Measurements from ENCODE around the gene ZNF792. TPM values are rescaled to one million over a fixed set of nuclear protein-coding genes. Genes with fewer than 3 reads are reported as not detected.

Gene ZNF792
- total RNA-seq, 4 donors from 2014 or later = 4.6 to 8.4 (median 6.4) TPM

GRCh38 chr19:34962687-34963572 is 1.1 kb downstream of the ZNF792 start:
- H3K36me3 ChIP-seq = peaks cover 31 to 37% (median 33%) of the 10 kb centered on the region in 4 donors
- peaks cover 0 to 39% (median 29%) of the 10 kb centered on the region in 4 donors for H3K4me1 ChIP-seq
- WGBS = 36% methylated on average over 14 of the region's 14 CpGs
- TF ChIP-seq CTCF (IDR thresholded peaks at IDR 0.05) (no peak), POLR2A (IDR thresholded peaks at IDR 0.05; ENCODE audit: low read depth) (no peak), POLR2AphosphoS5 (IDR thresholded peaks at IDR 0.05) (no peak), EP300 (IDR thresholded peaks at IDR 0.05) (no peak)
- no peak for DNase-seq (ENCODE audit: extremely low spot score)
- peaks cover 14 to 41% (median 33%) of the 10 kb centered on the region in 4 donors for H3K9me3 ChIP-seq
- peak overlapping the region; percentile 68 to 81 (median 74) for H3K27ac ChIP-seq (replicated peaks in 1 of 4)
- H3K27me3 ChIP-seq = no peaks in the 10 kb centered on the region
- intact Hi-C loops (cut with DNase I) = no loop called here
- peak overlapping the region; percentile 78 to 98 (median 96) for H3K4me3 ChIP-seq

GRCh38 chr19:34961775-34962686 is 2.0 kb downstream of the ZNF792 start:
- DNase-seq (ENCODE audit: extremely low spot score) = no peak
- H3K27ac ChIP-seq (replicated peaks in 1 of 4) = peak overlapping the region in 2 of 4 donors; percentile 11 to 30
- TF ChIP-seq POLR2AphosphoS5 (IDR thresholded peaks at IDR 0.05) = peak; percentile 48 to 56
- TF ChIP-seq CTCF (IDR thresholded peaks at IDR 0.05) = no peak
- no peaks in the 10 kb centered on the region for H3K27me3 ChIP-seq
- peak overlapping the region; percentile 11 to 98 (median 96) for H3K4me3 ChIP-seq
- peaks cover 18 to 50% (median 42%) of the 10 kb centered on the region in 4 donors for H3K9me3 ChIP-seq
- 65% methylated on average over 5 of the region's 5 CpGs for WGBS
- H3K4me1 ChIP-seq = peaks cover 0 to 39% (median 29%) of the 10 kb centered on the region in 4 donors
- intact Hi-C loops (cut with DNase I) = no loop called here
- peaks cover 40 to 46% (median 42%) of the 10 kb centered on the region in 4 donors for H3K36me3 ChIP-seq

- no peak for TF ChIP-seq POLR2A (IDR thresholded peaks at IDR 0.05; ENCODE audit: low read depth)
- no peak for TF ChIP-seq POLR2AphosphoS5 (IDR thresholded peaks at IDR 0.05)
- no peak for TF ChIP-seq EP300 (IDR thresholded peaks at IDR 0.05)
- no peak for TF ChIP-seq CTCF (IDR thresholded peaks at IDR 0.05)
- peaks cover 18 to 59% (median 51%) of the 10 kb centered on the region in 4 donors for H3K9me3 ChIP-seq
- H3K4me3 ChIP-seq = peak overlapping the region in 2 of 4 donors; percentile 2 to 11
- WGBS = 98% methylated on average over 12 of the region's 12 CpGs
- H3K36me3 ChIP-seq = peaks cover 44 to 55% (median 50%) of the 10 kb centered on the region in 4 donors
- H3K4me1 ChIP-seq = peaks cover 0 to 39% (median 29%) of the 10 kb centered on the region in 4 donors
- intact Hi-C loops (cut with DNase I) = no loop called here
- no peaks in the 10 kb centered on the region for H3K27me3 ChIP-seq
- no peak for DNase-seq (ENCODE audit: extremely low spot score)
- H3K27ac ChIP-seq (replicated peaks in 1 of 4) = no peak overlapping the region
Observed at GRCh38 chr19:34960940-34961679, 2.9 kb downstream of the ZNF792 start.

GRCh38 chr19:34960103-34960805 is 3.8 kb downstream of the ZNF792 start:
- intact Hi-C loops (cut with DNase I) = no loop called here
- 92% methylated on average over 8 of the region's 8 CpGs for WGBS
- H3K27ac ChIP-seq (replicated peaks in 1 of 4) = no peak overlapping the region
- no peak for DNase-seq (ENCODE audit: extremely low spot score)
- peaks cover 18 to 66% (median 58%) of the 10 kb centered on the region in 4 donors for H3K9me3 ChIP-seq
- TF ChIP-seq CTCF (IDR thresholded peaks at IDR 0.05) (no peak), POLR2AphosphoS5 (IDR thresholded peaks at IDR 0.05) (no peak), EP300 (IDR thresholded peaks at IDR 0.05) (no peak), POLR2A (IDR thresholded peaks at IDR 0.05; ENCODE audit: low read depth) (no peak)
- peaks cover 0 to 39% (median 29%) of the 10 kb centered on the region in 4 donors for H3K4me1 ChIP-seq
- peaks cover 44 to 64% (median 52%) of the 10 kb centered on the region in 4 donors for H3K36me3 ChIP-seq
- H3K27me3 ChIP-seq = no peaks in the 10 kb centered on the region
- H3K4me3 ChIP-seq = no peak overlapping the region
